Measurements from ENCODE around the gene KIRREL3. TPM values are rescaled to one million over a fixed set of nuclear protein-coding genes. Genes with fewer than 3 reads are reported as not detected.

KIRREL3 gene
- total and polyA plus RNA-seq, 9 of the 15 experiments (the other 6 are each of a cell fraction or from before 2014, with no cell fraction given) = 0.04 to 0.10 TPM; not detected in 7

DNA sequence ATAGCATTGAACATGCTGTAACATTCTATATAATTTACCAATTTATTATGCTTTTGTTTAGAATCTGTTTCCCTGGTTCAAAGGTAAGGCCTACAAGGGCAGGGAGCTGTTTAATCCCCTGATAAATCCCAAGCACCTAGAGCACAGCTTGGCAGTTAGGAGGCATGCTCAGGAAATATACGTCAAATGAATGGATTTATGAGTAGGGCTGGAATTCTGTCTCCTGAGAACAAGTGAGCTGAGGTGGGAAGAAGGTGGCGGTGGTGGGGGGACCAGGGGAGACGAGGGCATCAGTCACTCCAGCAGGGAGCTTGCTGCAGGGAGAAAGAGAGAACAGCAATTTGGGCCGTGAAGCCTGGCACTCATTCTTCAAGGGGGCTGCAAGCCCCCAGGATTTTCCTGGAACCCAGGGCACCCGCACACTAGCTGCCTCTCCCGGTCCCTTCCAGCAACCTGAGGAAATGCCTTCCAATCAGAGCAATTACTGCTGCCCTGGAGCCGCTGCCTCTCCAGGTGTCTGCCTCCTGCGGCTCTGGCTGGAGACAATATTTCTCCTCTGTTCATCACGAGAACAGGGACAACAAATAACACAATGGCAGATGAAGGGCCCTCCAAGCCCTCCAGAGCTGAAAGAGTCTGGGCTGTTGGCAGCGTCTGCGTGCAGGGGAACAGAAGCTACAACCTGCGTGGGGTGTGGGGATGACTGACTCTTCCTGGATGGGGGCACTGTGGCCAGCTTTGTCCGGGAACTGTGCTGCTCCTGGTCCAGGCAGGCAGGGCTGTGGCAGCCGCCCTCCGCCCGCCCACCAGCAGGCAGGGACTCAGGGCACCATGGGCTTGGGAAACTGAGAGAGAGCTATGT lies 411.7 kb downstream of the KIRREL3 start:
- FAIRE-seq = no peak
- TF ChIP-seq RBM39 (optimal IDR thresholded peaks at IDR 0.05; ENCODE audit: low read depth, low read length) (no peak), SRSF3 (IDR thresholded peaks at IDR 0.05; ENCODE audit: insufficient read depth, low read length) (no peak), SP2 (IDR thresholded peaks at IDR 0.05; ENCODE audit: extremely low read depth, low read depth, low read length, poor library complexity, severe bottlenecking) (no peak), POU5F1 (IDR thresholded peaks at IDR 0.05; ENCODE audit: borderline replicate concordance, low read depth, low read length, partially characterized antibody) (no peak)
- TF ChIP-seq, protein P1, sequence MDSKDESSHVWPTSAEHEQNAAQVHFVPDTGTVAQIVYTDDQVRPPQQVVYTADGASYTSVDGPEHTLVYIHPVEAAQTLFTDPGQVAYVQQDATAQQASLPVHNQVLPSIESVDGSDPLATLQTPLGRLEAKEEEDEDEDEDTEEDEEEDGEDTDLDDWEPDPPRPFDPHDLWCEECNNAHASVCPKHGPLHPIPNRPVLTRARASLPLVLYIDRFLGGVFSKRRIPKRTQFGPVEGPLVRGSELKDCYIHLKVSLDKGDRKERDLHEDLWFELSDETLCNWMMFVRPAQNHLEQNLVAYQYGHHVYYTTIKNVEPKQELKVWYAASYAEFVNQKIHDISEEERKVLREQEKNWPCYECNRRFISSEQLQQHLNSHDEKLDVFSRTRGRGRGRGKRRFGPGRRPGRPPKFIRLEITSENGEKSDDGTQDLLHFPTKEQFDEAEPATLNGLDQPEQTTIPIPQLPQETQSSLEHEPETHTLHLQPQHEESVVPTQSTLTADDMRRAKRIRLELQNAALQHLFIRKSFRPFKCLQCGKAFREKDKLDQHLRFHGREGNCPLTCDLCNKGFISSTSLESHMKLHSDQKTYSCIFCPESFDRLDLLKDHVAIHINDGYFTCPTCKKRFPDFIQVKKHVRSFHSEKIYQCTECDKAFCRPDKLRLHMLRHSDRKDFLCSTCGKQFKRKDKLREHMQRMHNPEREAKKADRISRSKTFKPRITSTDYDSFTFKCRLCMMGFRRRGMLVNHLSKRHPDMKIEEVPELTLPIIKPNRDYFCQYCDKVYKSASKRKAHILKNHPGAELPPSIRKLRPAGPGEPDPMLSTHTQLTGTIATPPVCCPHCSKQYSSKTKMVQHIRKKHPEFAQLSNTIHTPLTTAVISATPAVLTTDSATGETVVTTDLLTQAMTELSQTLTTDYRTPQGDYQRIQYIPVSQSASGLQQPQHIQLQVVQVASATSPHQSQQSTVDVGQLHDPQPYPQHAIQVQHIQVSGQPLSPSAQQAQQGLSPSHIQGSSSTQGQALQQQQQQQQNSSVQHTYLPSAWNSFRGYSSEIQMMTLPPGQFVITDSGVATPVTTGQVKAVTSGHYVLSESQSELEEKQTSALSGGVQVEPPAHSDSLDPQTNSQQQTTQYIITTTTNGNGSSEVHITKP (IDR thresholded peaks at IDR 0.05; ENCODE audit: partially characterized antibody) = no peak
- TF ChIP-seq, protein P2, sequence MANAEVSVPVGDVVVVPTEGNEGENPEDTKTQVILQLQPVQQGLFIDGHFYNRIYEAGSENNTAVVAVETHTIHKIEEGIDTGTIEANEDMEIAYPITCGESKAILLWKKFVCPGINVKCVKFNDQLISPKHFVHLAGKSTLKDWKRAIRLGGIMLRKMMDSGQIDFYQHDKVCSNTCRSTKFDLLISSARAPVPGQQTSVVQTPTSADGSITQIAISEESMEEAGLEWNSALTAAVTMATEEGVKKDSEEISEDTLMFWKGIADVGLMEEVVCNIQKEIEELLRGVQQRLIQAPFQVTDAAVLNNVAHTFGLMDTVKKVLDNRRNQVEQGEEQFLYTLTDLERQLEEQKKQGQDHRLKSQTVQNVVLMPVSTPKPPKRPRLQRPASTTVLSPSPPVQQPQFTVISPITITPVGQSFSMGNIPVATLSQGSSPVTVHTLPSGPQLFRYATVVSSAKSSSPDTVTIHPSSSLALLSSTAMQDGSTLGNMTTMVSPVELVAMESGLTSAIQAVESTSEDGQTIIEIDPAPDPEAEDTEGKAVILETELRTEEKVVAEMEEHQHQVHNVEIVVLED (CRISPR knock-in tag; IDR thresholded peaks at IDR 0.05) = no peak
- TF ChIP-seq, protein P3, sequence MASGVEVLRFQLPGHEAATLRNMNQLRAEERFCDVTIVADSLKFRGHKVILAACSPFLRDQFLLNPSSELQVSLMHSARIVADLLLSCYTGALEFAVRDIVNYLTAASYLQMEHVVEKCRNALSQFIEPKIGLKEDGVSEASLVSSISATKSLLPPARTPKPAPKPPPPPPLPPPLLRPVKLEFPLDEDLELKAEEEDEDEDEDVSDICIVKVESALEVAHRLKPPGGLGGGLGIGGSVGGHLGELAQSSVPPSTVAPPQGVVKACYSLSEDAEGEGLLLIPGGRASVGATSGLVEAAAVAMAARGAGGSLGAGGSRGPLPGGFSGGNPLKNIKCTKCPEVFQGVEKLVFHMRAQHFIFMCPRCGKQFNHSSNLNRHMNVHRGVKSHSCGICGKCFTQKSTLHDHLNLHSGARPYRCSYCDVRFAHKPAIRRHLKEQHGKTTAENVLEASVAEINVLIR (CRISPR knock-in tag; IDR thresholded peaks at IDR 0.05) = no peak
- H3K36me3 ChIP-seq (ENCODE audit: control insufficient read depth, insufficient read depth, low read length) = no peaks in the 10 kb centered on the region
- H4K20me1 ChIP-seq (replicated peaks; ENCODE audit: control insufficient read depth, insufficient read depth, low read length) = no peaks in the 10 kb centered on the region
- H3K9me1 ChIP-seq (ENCODE audit: control insufficient read depth, insufficient read depth, low read length) = no peaks in the 10 kb centered on the region
- H3K4me3 ChIP-seq = no peak overlapping the region
- no peak overlapping the region for H3K9ac ChIP-seq (ENCODE audit: insufficient read depth in 1 of 2, low read depth in 2 of 2, low read length in 2 of 2)
- no TSS peak for BruUV-seq (replicated peaks)
- ATAC-seq = no peak
- no peak overlapping the region for H3K4me2 ChIP-seq (ENCODE audit: insufficient read depth, low read length)
- no peaks in the 10 kb centered on the region for H3K79me2 ChIP-seq (ENCODE audit: control insufficient read depth, insufficient read depth, low read length)
- no peak overlapping the region for H2AFZ ChIP-seq (ENCODE audit: low read depth, low read length)
- 2% methylated on average over 16 of the region's 16 CpGs for WGBS (ENCODE audit: insufficient coverage, low coverage, missing lambda C conversion rate)
- POLR2A ChIA-PET = interaction anchor here (0.6 to 0.8 kb wide), 2 partner anchors 13 to 719 kb away, joined by 3 read pairs; no protein-coding TSS in a partner anchor
- H3K9me3 ChIP-seq (replicated peaks; ENCODE audit: control insufficient read depth, insufficient read depth, low read depth, low read length) = no peaks in the 10 kb centered on the region
- no peak for DNase-seq (ENCODE audit: extremely low read depth in 1 of 4, low spot score in 3 of 4)
- H3K27ac ChIP-seq (ENCODE audit: extremely low read depth, low read depth, low read length) = no peak overlapping the region
- CTCF ChIA-PET (ENCODE audit: low intra/inter-chr PET ratio) = no interaction called here
- intact Hi-C loops (cut with micrococcal nuclease) (no loop called here), in situ Hi-C loops (cut with MboI) (no loop called here)
- peaks cover 18 to 61% of the 10 kb centered on the region in 2 experiments; a peak in 4 of 5 replicates for H3K27me3 ChIP-seq (ENCODE audit: control insufficient read depth in 2 of 2, insufficient read depth in 2 of 2, low read length in 2 of 2)
- no peaks in the 10 kb centered on the region for H3K4me1 ChIP-seq (replicated peaks in 1 of 2; ENCODE audit: control insufficient read depth in 2 of 2, insufficient read depth in 2 of 2, low read length in 2 of 2)

Data from K562 (cell line).